CD14-positive monocyte (primary cell): Measurements from ENCODE around the gene PDGFA. TPM values are rescaled to one million over a fixed set of nuclear protein-coding genes. Genes with fewer than 3 reads are reported as not detected.

ENCODE experiments used
- DNase-seq, 3 donors: peaks; one replicate each; pipeline ENCODE4 v3.0.0-alpha.2; 2011 to 2022
- H2AFZ ChIP-seq: 2 replicates; pipeline ENCODE4 v1.6.0; 2012; ENCODE audit warnings: mild to moderate bottlenecking, low read depth, low read length, inconsistent platforms; ENCODE audit not compliant: insufficient read depth, poor library complexity, severe bottlenecking
- H3K27ac ChIP-seq, 2 donors: 1 replicate in 1 of 2; 2 replicates in 1 of 2; pipeline ENCODE4 v1.5.1; 2012 to 2013; ENCODE audit warnings: low read length in 2 of 2, control low read depth in 1 of 2, inconsistent platforms in 1 of 2, low read depth in 1 of 2, mild to moderate bottlenecking in 1 of 2
- H3K27me3 ChIP-seq, 2 donors: one replicate each; pipeline versions ENCODE4 v1.6.0 to v1.6.1; 2011 to 2013; ENCODE audit warnings: low read length in 2 of 2; ENCODE audit not compliant: control insufficient read depth in 2 of 2, insufficient read depth in 2 of 2
- H3K36me3 ChIP-seq, 2 donors: replicated peaks in 1 of 2; 1 replicate in 1 of 2; 2 replicates in 1 of 2; pipeline versions ENCODE4 v1.5.1 to v1.6.1; 2012 to 2013; ENCODE audit warnings: low read length in 2 of 2, control low read depth in 1 of 2, inconsistent platforms in 1 of 2, mild to moderate bottlenecking in 1 of 2; ENCODE audit not compliant: insufficient read depth in 2 of 2, control insufficient read depth in 1 of 2
- H3K4me1 ChIP-seq, 2 donors: 1 replicate in 1 of 2; 2 replicates in 1 of 2; pipeline versions ENCODE4 v1.5.1 to v1.6.1; 2012 to 2013; ENCODE audit warnings: low read length in 2 of 2, control low read depth in 1 of 2, inconsistent platforms in 1 of 2, mild to moderate bottlenecking in 1 of 2, moderate library complexity in 1 of 2; ENCODE audit not compliant: insufficient read depth in 2 of 2, control insufficient read depth in 1 of 2
- H3K4me2 ChIP-seq: replicated peaks from 2 replicates; pipeline ENCODE3; 2012; ENCODE audit warnings: low read length, moderate library complexity, mild to moderate bottlenecking; ENCODE audit not compliant: poor library complexity, severe bottlenecking; ENCODE audit errors: extremely low read depth
- H3K4me3 ChIP-seq, 3 experiments: fragments of 200-600 bp in 1 of 3; sonication (generic) in 1 of 3; replicated peaks in 1 of 3; 1 replicate in 2 of 3; 2 replicates in 1 of 3; pipeline ENCODE4 v1.5.1; 2011 to 2013; ENCODE audit warnings: low read length in 3 of 3, mild to moderate bottlenecking in 3 of 3, control low read depth in 2 of 3, low read depth in 2 of 3, inconsistent platforms in 1 of 3, moderate library complexity in 1 of 3
- H3K79me2 ChIP-seq: 2 replicates; pipeline ENCODE4 v1.6.0; 2012; ENCODE audit warnings: mild to moderate bottlenecking, control low read depth, inconsistent platforms, low read length, moderate library complexity; ENCODE audit not compliant: insufficient read depth
- H3K9ac ChIP-seq: 2 replicates; pipeline ENCODE4 v1.6.0; 2017; ENCODE audit warnings: low read length, mild to moderate bottlenecking; ENCODE audit not compliant: insufficient read depth, poor library complexity, severe bottlenecking
- H3K9me3 ChIP-seq, 2 donors: replicated peaks in 1 of 2; 1 replicate in 1 of 2; 2 replicates in 1 of 2; pipeline versions ENCODE4 v1.5.1 to v1.6.1; 2012 to 2013; ENCODE audit warnings: low read length in 2 of 2, control low read depth in 1 of 2; ENCODE audit not compliant: control insufficient read depth in 1 of 2, insufficient read depth in 1 of 2
- H4K20me1 ChIP-seq: 2 replicates; pipeline ENCODE4 v1.6.0; 2012; ENCODE audit warnings: mild to moderate bottlenecking, low read length, control low read depth, moderate library complexity; ENCODE audit not compliant: insufficient read depth
- H3K27ac Mint-ChIP-seq, 7 donors: one replicate each; pipeline ENCODE4 v1.8.0; 2020; ENCODE audit warnings: mild to moderate bottlenecking in 7 of 7, mixed read lengths in 7 of 7, moderate library complexity in 6 of 7, inconsistent platforms in 2 of 7
- H3K27me3 Mint-ChIP-seq, 3 donors: one replicate each; pipeline ENCODE4 v1.8.0; 2021 to 2022; ENCODE audit warnings: low read depth in 3 of 3, mild to moderate bottlenecking in 3 of 3, mixed read lengths in 3 of 3, moderate library complexity in 3 of 3, inconsistent platforms in 1 of 3
- H3K36me3 Mint-ChIP-seq, 2 donors: one replicate each; pipeline ENCODE4 v1.8.0; 2020; ENCODE audit warnings: mixed read lengths in 2 of 2, inconsistent platforms in 1 of 2, mild to moderate bottlenecking in 1 of 2
- H3K4me1 Mint-ChIP-seq: one replicate; pipeline ENCODE4 v1.8.0; 2020; ENCODE audit warnings: mild to moderate bottlenecking, mixed read lengths
- H3K4me3 Mint-ChIP-seq, 2 donors: one replicate each; pipeline ENCODE4 v1.8.0; 2020; ENCODE audit warnings: mild to moderate bottlenecking in 2 of 2, mixed read lengths in 2 of 2, moderate library complexity in 1 of 2
- H3K9me3 Mint-ChIP-seq, 7 donors: one replicate each; pipeline ENCODE4 v1.8.0; 2020 to 2022; ENCODE audit warnings: mixed read lengths in 7 of 7, mild to moderate bottlenecking in 6 of 7, moderate library complexity in 6 of 7, inconsistent platforms in 2 of 7
- WGBS: methylation state at CpG from one replicate; pipeline ENCODE4 v1.1.5; 2013; ENCODE audit warnings: missing lambda C conversion rate; ENCODE audit not compliant: insufficient coverage; 5-methylcytosine and 5-hydroxymethylcytosine counted together
- intact Hi-C, 2 donors: fragments of 100-400 bp; cut with micrococcal nuclease; formaldehyde crosslinking; loops; one replicate each; pipeline versions ENCODE4 v1.15.0 to v1.15.1; 2023
- polyA plus RNA-seq, 3 donors: library from polyadenylated mRNA; depleted of rRNA in 1 of 3; unstranded in 2 of 3; stranded (reverse) in 1 of 3; fragments of 300-500 nt in 2 of 3; fragments of >200 nt in 1 of 3; fragmentation: Illumina TruSeq in 2 of 3; gene quantifications; 1 replicate in 2 of 3; 2 replicates in 1 of 3; pipeline ENCODE4 v1.2.3, GENCODE V29; 2012 to 2021
- TF ChIP-seq, protein P1 (sequence below): fragments of 200-600 bp; IDR thresholded peaks from one replicate; pipeline ENCODE4 v1.8.0; 2022; ENCODE audit warnings: antibody characterized with exemption, mild to moderate bottlenecking

The PDGFA gene
- polyA plus RNA-seq, 3 donors: 0.29 TPM; not detected in 2

DNA sequence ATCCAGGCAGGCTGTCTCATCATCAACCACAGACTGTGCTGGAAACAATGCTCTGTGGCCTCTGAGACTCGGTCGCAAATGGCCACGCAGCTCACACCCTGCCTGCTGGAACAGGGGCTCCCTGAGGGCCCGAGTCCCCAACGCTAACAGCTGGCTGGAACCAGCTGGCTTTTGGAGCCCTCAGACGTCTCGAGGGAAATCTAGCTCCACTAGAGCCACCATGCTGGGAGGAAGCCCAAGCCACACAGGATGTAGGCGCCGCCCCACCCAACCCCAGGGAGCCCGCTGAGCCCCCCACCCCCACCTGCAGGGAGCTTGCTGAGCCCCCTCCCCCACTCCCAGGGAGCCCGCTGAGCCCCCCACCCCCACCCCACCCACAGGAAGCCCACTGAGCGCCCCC is 21.4 kb upstream of the PDGFA start:
- no peak for DNase-seq
- TF ChIP-seq, protein P1, sequence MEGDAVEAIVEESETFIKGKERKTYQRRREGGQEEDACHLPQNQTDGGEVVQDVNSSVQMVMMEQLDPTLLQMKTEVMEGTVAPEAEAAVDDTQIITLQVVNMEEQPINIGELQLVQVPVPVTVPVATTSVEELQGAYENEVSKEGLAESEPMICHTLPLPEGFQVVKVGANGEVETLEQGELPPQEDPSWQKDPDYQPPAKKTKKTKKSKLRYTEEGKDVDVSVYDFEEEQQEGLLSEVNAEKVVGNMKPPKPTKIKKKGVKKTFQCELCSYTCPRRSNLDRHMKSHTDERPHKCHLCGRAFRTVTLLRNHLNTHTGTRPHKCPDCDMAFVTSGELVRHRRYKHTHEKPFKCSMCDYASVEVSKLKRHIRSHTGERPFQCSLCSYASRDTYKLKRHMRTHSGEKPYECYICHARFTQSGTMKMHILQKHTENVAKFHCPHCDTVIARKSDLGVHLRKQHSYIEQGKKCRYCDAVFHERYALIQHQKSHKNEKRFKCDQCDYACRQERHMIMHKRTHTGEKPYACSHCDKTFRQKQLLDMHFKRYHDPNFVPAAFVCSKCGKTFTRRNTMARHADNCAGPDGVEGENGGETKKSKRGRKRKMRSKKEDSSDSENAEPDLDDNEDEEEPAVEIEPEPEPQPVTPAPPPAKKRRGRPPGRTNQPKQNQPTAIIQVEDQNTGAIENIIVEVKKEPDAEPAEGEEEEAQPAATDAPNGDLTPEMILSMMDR: no peak
- intact Hi-C loops: no loop called here
- no peaks in the 10 kb centered on the region for H4K20me1 ChIP-seq
- 93% methylated on average over 5 of the region's 12 CpGs for WGBS
- H3K9me3 ChIP-seq: peaks cover 0 to 5% of the 10 kb centered on the region in 2 donors
- no peaks in the 10 kb centered on the region for H3K4me1 Mint-ChIP-seq
- H3K9ac ChIP-seq: no peak overlapping the region
- H3K4me3 Mint-ChIP-seq: no peak overlapping the region
- H3K4me1 ChIP-seq: no peaks in the 10 kb centered on the region
- H3K9me3 Mint-ChIP-seq: peaks cover 0 to 14% (median 8%) of the 10 kb centered on the region in 7 donors
- H3K27me3 Mint-ChIP-seq: peaks cover 2 to 4% (median 4%) of the 10 kb centered on the region in 3 donors
- H3K27me3 ChIP-seq: no peaks in the 10 kb centered on the region
- H3K27ac ChIP-seq: no peak overlapping the region
- no peak overlapping the region for H3K4me2 ChIP-seq
- no peak overlapping the region for H2AFZ ChIP-seq
- no peaks in the 10 kb centered on the region for H3K36me3 Mint-ChIP-seq
- H3K4me3 ChIP-seq: no peak overlapping the region
- no peak overlapping the region for H3K27ac Mint-ChIP-seq
- no peaks in the 10 kb centered on the region for H3K79me2 ChIP-seq
- H3K36me3 ChIP-seq: no peaks in the 10 kb centered on the region

GRCh38 chr7:540579-540978 is 20.9 kb upstream of the PDGFA start:
- Mint-ChIP-seq H3K4me1 (no peaks in the 10 kb centered on the region), H3K36me3 (no peaks in the 10 kb centered on the region), H3K4me3 (no peak overlapping the region), H3K27ac (no peak overlapping the region), H3K9me3 (peaks cover 0 to 14% (median 8%) of the 10 kb centered on the region in 7 donors), H3K27me3 (peaks cover 2 to 4% (median 4%) of the 10 kb centered on the region in 3 donors)
- H2AFZ ChIP-seq: no peak overlapping the region
- no peak overlapping the region for H3K4me2 ChIP-seq
- 96% methylated on average over 12 of the region's 14 CpGs for WGBS
- no peaks in the 10 kb centered on the region for H3K27me3 ChIP-seq
- no peak overlapping the region for H3K4me3 ChIP-seq
- TF ChIP-seq, protein P1: no peak
- no peak overlapping the region for H3K9ac ChIP-seq
- DNase-seq: no peak
- no peaks in the 10 kb centered on the region for H4K20me1 ChIP-seq
- peaks cover 0 to 5% of the 10 kb centered on the region in 2 donors for H3K9me3 ChIP-seq
- no peaks in the 10 kb centered on the region for H3K4me1 ChIP-seq
- intact Hi-C loops: no loop called here
- no peaks in the 10 kb centered on the region for H3K36me3 ChIP-seq
- no peaks in the 10 kb centered on the region for H3K79me2 ChIP-seq
- H3K27ac ChIP-seq: no peak overlapping the region
